CD14-positive monocyte (primary cell): ENCODE data around the gene C1orf87. TPM values are rescaled to one million over a fixed set of nuclear protein-coding genes. Genes with fewer than 3 reads are reported as not detected.

Source experiments
- DNase-seq, 3 donors: peaks; one replicate each; pipeline ENCODE4 v3.0.0-alpha.2; 2011 to 2022
- H2AFZ ChIP-seq: 2 replicates; pipeline ENCODE4 v1.6.0; 2012; ENCODE audit warnings: mild to moderate bottlenecking, low read depth, low read length, inconsistent platforms; ENCODE audit not compliant: insufficient read depth, poor library complexity, severe bottlenecking
- H3K27ac ChIP-seq, 2 donors: 1 replicate in 1 of 2; 2 replicates in 1 of 2; pipeline ENCODE4 v1.5.1; 2012 to 2013; ENCODE audit warnings: low read length in 2 of 2, control low read depth in 1 of 2, inconsistent platforms in 1 of 2, low read depth in 1 of 2, mild to moderate bottlenecking in 1 of 2
- H3K27me3 ChIP-seq, 2 donors: one replicate each; pipeline versions ENCODE4 v1.6.0 to v1.6.1; 2011 to 2013; ENCODE audit warnings: low read length in 2 of 2; ENCODE audit not compliant: control insufficient read depth in 2 of 2, insufficient read depth in 2 of 2
- H3K36me3 ChIP-seq, 2 donors: replicated peaks in 1 of 2; 1 replicate in 1 of 2; 2 replicates in 1 of 2; pipeline versions ENCODE4 v1.5.1 to v1.6.1; 2012 to 2013; ENCODE audit warnings: low read length in 2 of 2, control low read depth in 1 of 2, inconsistent platforms in 1 of 2, mild to moderate bottlenecking in 1 of 2; ENCODE audit not compliant: insufficient read depth in 2 of 2, control insufficient read depth in 1 of 2
- H3K4me1 ChIP-seq, 2 donors: 1 replicate in 1 of 2; 2 replicates in 1 of 2; pipeline versions ENCODE4 v1.5.1 to v1.6.1; 2012 to 2013; ENCODE audit warnings: low read length in 2 of 2, control low read depth in 1 of 2, inconsistent platforms in 1 of 2, mild to moderate bottlenecking in 1 of 2, moderate library complexity in 1 of 2; ENCODE audit not compliant: insufficient read depth in 2 of 2, control insufficient read depth in 1 of 2
- H3K4me2 ChIP-seq: replicated peaks from 2 replicates; pipeline ENCODE3; 2012; ENCODE audit warnings: low read length, moderate library complexity, mild to moderate bottlenecking; ENCODE audit not compliant: poor library complexity, severe bottlenecking; ENCODE audit errors: extremely low read depth
- H3K4me3 ChIP-seq, 3 experiments: fragments of 200-600 bp in 1 of 3; sonication (generic) in 1 of 3; replicated peaks in 1 of 3; 1 replicate in 2 of 3; 2 replicates in 1 of 3; pipeline ENCODE4 v1.5.1; 2011 to 2013; ENCODE audit warnings: low read length in 3 of 3, mild to moderate bottlenecking in 3 of 3, control low read depth in 2 of 3, low read depth in 2 of 3, inconsistent platforms in 1 of 3, moderate library complexity in 1 of 3
- H3K79me2 ChIP-seq: 2 replicates; pipeline ENCODE4 v1.6.0; 2012; ENCODE audit warnings: mild to moderate bottlenecking, control low read depth, inconsistent platforms, low read length, moderate library complexity; ENCODE audit not compliant: insufficient read depth
- H3K9ac ChIP-seq: 2 replicates; pipeline ENCODE4 v1.6.0; 2017; ENCODE audit warnings: low read length, mild to moderate bottlenecking; ENCODE audit not compliant: insufficient read depth, poor library complexity, severe bottlenecking
- H3K9me3 ChIP-seq, 2 donors: replicated peaks in 1 of 2; 1 replicate in 1 of 2; 2 replicates in 1 of 2; pipeline versions ENCODE4 v1.5.1 to v1.6.1; 2012 to 2013; ENCODE audit warnings: low read length in 2 of 2, control low read depth in 1 of 2; ENCODE audit not compliant: control insufficient read depth in 1 of 2, insufficient read depth in 1 of 2
- H4K20me1 ChIP-seq: 2 replicates; pipeline ENCODE4 v1.6.0; 2012; ENCODE audit warnings: mild to moderate bottlenecking, low read length, control low read depth, moderate library complexity; ENCODE audit not compliant: insufficient read depth
- H3K27ac Mint-ChIP-seq, 7 donors: one replicate each; pipeline ENCODE4 v1.8.0; 2020; ENCODE audit warnings: mild to moderate bottlenecking in 7 of 7, mixed read lengths in 7 of 7, moderate library complexity in 6 of 7, inconsistent platforms in 2 of 7
- H3K27me3 Mint-ChIP-seq, 3 donors: one replicate each; pipeline ENCODE4 v1.8.0; 2021 to 2022; ENCODE audit warnings: low read depth in 3 of 3, mild to moderate bottlenecking in 3 of 3, mixed read lengths in 3 of 3, moderate library complexity in 3 of 3, inconsistent platforms in 1 of 3
- H3K36me3 Mint-ChIP-seq, 2 donors: one replicate each; pipeline ENCODE4 v1.8.0; 2020; ENCODE audit warnings: mixed read lengths in 2 of 2, inconsistent platforms in 1 of 2, mild to moderate bottlenecking in 1 of 2
- H3K4me1 Mint-ChIP-seq: one replicate; pipeline ENCODE4 v1.8.0; 2020; ENCODE audit warnings: mild to moderate bottlenecking, mixed read lengths
- H3K4me3 Mint-ChIP-seq, 2 donors: one replicate each; pipeline ENCODE4 v1.8.0; 2020; ENCODE audit warnings: mild to moderate bottlenecking in 2 of 2, mixed read lengths in 2 of 2, moderate library complexity in 1 of 2
- H3K9me3 Mint-ChIP-seq, 7 donors: one replicate each; pipeline ENCODE4 v1.8.0; 2020 to 2022; ENCODE audit warnings: mixed read lengths in 7 of 7, mild to moderate bottlenecking in 6 of 7, moderate library complexity in 6 of 7, inconsistent platforms in 2 of 7
- WGBS: methylation state at CpG from one replicate; pipeline ENCODE4 v1.1.5; 2013; ENCODE audit warnings: missing lambda C conversion rate; ENCODE audit not compliant: insufficient coverage; 5-methylcytosine and 5-hydroxymethylcytosine counted together
- intact Hi-C, 2 donors: fragments of 100-400 bp; cut with micrococcal nuclease; formaldehyde crosslinking; loops; one replicate each; pipeline versions ENCODE4 v1.15.0 to v1.15.1; 2023
- polyA plus RNA-seq, 3 donors: library from polyadenylated mRNA; depleted of rRNA in 1 of 3; unstranded in 2 of 3; stranded (reverse) in 1 of 3; fragments of 300-500 nt in 2 of 3; fragments of >200 nt in 1 of 3; fragmentation: Illumina TruSeq in 2 of 3; gene quantifications; 1 replicate in 2 of 3; 2 replicates in 1 of 3; pipeline ENCODE4 v1.2.3, GENCODE V29; 2012 to 2021
- TF ChIP-seq, protein P1 (sequence below): fragments of 200-600 bp; IDR thresholded peaks from one replicate; pipeline ENCODE4 v1.8.0; 2022; ENCODE audit warnings: antibody characterized with exemption, mild to moderate bottlenecking

Gene C1orf87
- polyA plus RNA-seq, 3 donors: not detected

DNA sequence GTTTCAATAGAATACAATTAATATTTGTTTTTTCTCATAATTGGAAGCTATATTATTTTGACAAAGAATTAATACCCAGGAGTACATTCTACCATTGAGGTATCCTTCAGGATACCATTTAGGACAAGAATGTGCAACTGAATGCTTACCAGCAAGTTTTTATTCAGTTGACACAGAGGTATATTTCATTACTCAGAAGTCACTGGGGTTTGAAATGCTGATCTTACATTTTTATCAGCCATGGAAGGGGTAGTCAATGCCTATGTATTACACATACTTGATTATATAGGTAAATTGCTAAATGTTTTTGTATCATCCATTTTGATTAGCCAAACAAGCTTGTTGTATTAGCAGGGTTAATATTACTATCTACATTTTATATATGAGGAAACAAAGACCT lies 48.0 kb downstream of the C1orf87 start:
- Histone ChIP-seq H3K27me3 (no peaks in the 10 kb centered on the region), H2AFZ (no peak overlapping the region), H3K9me3 (no peaks in the 10 kb centered on the region), H3K4me3 (no peak overlapping the region), H3K4me1 (no peaks in the 10 kb centered on the region), H3K36me3 (no peaks in the 10 kb centered on the region), H4K20me1 (no peaks in the 10 kb centered on the region), H3K79me2 (no peaks in the 10 kb centered on the region), H3K27ac (no peak overlapping the region), H3K4me2 (no peak overlapping the region), H3K9ac (no peak overlapping the region)
- intact Hi-C loops: no loop called here
- H3K4me3 Mint-ChIP-seq: no peak overlapping the region
- TF ChIP-seq, protein P1, sequence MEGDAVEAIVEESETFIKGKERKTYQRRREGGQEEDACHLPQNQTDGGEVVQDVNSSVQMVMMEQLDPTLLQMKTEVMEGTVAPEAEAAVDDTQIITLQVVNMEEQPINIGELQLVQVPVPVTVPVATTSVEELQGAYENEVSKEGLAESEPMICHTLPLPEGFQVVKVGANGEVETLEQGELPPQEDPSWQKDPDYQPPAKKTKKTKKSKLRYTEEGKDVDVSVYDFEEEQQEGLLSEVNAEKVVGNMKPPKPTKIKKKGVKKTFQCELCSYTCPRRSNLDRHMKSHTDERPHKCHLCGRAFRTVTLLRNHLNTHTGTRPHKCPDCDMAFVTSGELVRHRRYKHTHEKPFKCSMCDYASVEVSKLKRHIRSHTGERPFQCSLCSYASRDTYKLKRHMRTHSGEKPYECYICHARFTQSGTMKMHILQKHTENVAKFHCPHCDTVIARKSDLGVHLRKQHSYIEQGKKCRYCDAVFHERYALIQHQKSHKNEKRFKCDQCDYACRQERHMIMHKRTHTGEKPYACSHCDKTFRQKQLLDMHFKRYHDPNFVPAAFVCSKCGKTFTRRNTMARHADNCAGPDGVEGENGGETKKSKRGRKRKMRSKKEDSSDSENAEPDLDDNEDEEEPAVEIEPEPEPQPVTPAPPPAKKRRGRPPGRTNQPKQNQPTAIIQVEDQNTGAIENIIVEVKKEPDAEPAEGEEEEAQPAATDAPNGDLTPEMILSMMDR: no peak
- H3K36me3 Mint-ChIP-seq: no peaks in the 10 kb centered on the region
- no peak overlapping the region for H3K27ac Mint-ChIP-seq
- peaks cover 0 to 4% (median 0%) of the 10 kb centered on the region in 7 donors for H3K9me3 Mint-ChIP-seq
- peaks cover 2% of the 10 kb centered on the region for H3K4me1 Mint-ChIP-seq
- DNase-seq: no peak
- peaks cover 0 to 3% (median 2%) of the 10 kb centered on the region in 3 donors for H3K27me3 Mint-ChIP-seq

- intact Hi-C loops: no loop called here
- TF ChIP-seq, protein P1: no peak
- WGBS: no CpG with 5 or more reads among the region's 4 CpGs
- no peak overlapping the region for H3K4me3 Mint-ChIP-seq
- peaks cover 0 to 5% (median 0%) of the 10 kb centered on the region in 7 donors for H3K9me3 Mint-ChIP-seq
- Histone ChIP-seq H3K79me2 (no peaks in the 10 kb centered on the region), H3K4me2 (no peak overlapping the region), H3K36me3 (no peaks in the 10 kb centered on the region), H3K9me3 (no peaks in the 10 kb centered on the region), H3K9ac (no peak overlapping the region), H3K27me3 (no peaks in the 10 kb centered on the region), H4K20me1 (no peaks in the 10 kb centered on the region), H2AFZ (no peak overlapping the region), H3K27ac (no peak overlapping the region), H3K4me1 (no peaks in the 10 kb centered on the region), H3K4me3 (no peak overlapping the region)
- H3K27me3 Mint-ChIP-seq: peaks cover 0 to 2% (median 0%) of the 10 kb centered on the region in 3 donors
- no peaks in the 10 kb centered on the region for H3K36me3 Mint-ChIP-seq
- H3K4me1 Mint-ChIP-seq: no peaks in the 10 kb centered on the region
- no peak for DNase-seq
- no peak overlapping the region for H3K27ac Mint-ChIP-seq
Measured at GRCh38 chr1:60017508-60018205, 55.9 kb downstream of the C1orf87 start.
